ENCODE data around the gene CCDC9B. TPM values are rescaled to one million over a fixed set of nuclear protein-coding genes. Genes with fewer than 3 reads are reported as not detected.

Gene CCDC9B
- total and polyA plus RNA-seq, 8 donors = 0.58 to 39.3 (median 11.3) TPM

DNA sequence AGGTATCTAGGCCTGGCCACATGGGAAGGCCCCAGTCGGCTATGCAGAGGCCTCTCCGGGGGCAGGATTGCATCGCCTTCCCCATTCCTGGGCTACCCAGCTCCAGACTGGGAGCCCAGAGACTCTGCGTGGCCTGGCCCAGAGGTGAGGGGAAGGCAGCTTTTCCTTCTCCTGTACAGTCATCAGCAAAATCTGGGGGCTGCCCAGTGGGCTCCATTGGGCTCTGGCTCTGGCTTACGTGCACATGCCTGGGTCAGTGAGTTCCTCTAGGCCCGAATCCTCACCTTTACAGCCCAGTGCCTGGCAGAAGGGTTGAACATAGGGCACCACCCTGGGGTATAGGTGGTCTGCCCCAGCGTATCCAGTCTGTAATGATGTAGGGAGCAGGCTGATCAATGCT, 53.9 kb downstream of the CCDC9B start:
- no peak overlapping the region for H3K4me3 ChIP-seq
- intact Hi-C loops (cut with DNase I; ENCODE audit: low total_unique reads) = no loop called here
- H3K36me3 ChIP-seq = peaks cover 0 to 31% (median 0%) of the 10 kb centered on the region in 4 donors
- TF ChIP-seq, protein P1, sequence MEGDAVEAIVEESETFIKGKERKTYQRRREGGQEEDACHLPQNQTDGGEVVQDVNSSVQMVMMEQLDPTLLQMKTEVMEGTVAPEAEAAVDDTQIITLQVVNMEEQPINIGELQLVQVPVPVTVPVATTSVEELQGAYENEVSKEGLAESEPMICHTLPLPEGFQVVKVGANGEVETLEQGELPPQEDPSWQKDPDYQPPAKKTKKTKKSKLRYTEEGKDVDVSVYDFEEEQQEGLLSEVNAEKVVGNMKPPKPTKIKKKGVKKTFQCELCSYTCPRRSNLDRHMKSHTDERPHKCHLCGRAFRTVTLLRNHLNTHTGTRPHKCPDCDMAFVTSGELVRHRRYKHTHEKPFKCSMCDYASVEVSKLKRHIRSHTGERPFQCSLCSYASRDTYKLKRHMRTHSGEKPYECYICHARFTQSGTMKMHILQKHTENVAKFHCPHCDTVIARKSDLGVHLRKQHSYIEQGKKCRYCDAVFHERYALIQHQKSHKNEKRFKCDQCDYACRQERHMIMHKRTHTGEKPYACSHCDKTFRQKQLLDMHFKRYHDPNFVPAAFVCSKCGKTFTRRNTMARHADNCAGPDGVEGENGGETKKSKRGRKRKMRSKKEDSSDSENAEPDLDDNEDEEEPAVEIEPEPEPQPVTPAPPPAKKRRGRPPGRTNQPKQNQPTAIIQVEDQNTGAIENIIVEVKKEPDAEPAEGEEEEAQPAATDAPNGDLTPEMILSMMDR (IDR thresholded peaks at IDR 0.05) = no peak
- no peak for TF ChIP-seq POLR2A (IDR thresholded peaks at IDR 0.05)
- no peak for TF ChIP-seq POLR2AphosphoS5 (IDR thresholded peaks at IDR 0.05)
- TF ChIP-seq EP300 (IDR thresholded peaks at IDR 0.05) = no peak
- no peaks in the 10 kb centered on the region for H3K9me3 ChIP-seq
- peaks cover 29 to 57% (median 41%) of the 10 kb centered on the region in 4 donors for H3K4me1 ChIP-seq
- 80 to 92% (median 82%) methylated on average over 2 to 7 of the region's 7 CpGs for WGBS, 5 donors
- no peak overlapping the region for H3K27ac ChIP-seq
- no peak for DNase-seq
- H3K27me3 ChIP-seq = peaks cover 4 to 50% (median 33%) of the 10 kb centered on the region in 3 donors

DNA sequence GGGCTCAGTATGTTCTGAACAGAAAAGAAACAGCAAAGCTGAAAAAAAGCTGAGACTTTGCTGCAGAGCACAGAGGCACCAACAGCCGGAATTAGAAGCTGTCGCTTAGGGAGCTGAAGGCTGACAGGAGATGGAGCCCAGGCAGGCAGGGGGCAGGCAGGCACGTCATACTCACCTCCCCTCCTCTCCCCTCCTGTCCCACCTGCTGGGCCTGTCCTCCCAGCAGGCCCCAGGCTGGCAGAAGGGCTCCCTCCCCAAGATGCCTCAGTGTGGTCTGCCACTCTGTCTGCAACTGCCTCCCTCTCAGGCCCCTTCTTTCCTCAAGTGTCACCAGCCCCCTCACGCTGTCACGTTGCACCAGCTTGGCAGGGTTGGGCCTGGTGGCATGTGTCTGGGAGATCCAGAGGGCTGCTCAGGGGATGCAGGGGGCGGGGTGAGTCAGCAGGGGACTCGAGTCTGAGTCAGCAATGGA, 54.6 kb downstream of the CCDC9B start:
- 83 to 92% (median 88%) methylated on average over 6 to 7 of the region's 7 CpGs for WGBS, 5 donors
- H3K4me1 ChIP-seq = peaks cover 29 to 57% (median 42%) of the 10 kb centered on the region in 4 donors
- peak overlapping the region in 2 of 5 donors; percentile 9 to 43 for H3K27ac ChIP-seq
- H3K27me3 ChIP-seq = peaks cover 10 to 51% (median 34%) of the 10 kb centered on the region in 3 donors
- intact Hi-C loops (cut with DNase I; ENCODE audit: low total_unique reads) = no loop called here
- TF ChIP-seq POLR2AphosphoS5 (IDR thresholded peaks at IDR 0.05) = no peak
- no peak for TF ChIP-seq EP300 (IDR thresholded peaks at IDR 0.05)
- no peak for TF ChIP-seq POLR2A (IDR thresholded peaks at IDR 0.05)
- TF ChIP-seq, protein P1 (IDR thresholded peaks at IDR 0.05) = no peak
- H3K4me3 ChIP-seq = no peak overlapping the region
- DNase-seq = no peak
- H3K36me3 ChIP-seq = peaks cover 0 to 26% (median 0%) of the 10 kb centered on the region in 4 donors
- no peaks in the 10 kb centered on the region for H3K9me3 ChIP-seq

DNA sequence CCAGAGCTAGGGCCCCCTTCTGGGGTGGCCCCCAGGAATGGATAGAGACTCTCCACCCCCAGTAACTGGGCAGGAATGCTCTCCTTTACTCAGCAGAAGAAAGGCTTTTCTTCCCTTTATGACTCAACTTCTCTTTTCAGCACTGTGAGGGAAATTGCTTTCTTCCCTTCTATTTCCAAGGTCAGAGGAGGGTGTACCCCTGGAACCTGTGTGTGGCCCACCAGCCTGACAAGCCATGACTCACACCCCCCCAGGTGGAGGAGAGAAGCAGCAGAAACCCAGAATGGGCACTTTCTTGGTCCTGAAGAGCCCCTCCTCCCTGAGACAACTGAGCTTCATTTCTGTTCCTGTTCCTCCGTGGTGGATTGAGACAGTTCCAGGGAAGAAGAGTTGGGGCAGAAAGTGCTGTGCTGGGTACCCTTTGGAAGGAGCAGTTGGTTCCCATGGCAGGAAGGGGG, 55.2 kb downstream of the CCDC9B start:
- peaks cover 0 to 23% (median 0%) of the 10 kb centered on the region in 4 donors for H3K36me3 ChIP-seq
- no peak overlapping the region for H3K4me3 ChIP-seq
- intact Hi-C loops (cut with DNase I; ENCODE audit: low total_unique reads) = no loop called here
- WGBS, 5 donors = 17 to 55% (median 44%) methylated on average over 1 of the region's 1 CpG
- peak overlapping the region in 2 of 5 donors; percentile 9 to 43 for H3K27ac ChIP-seq
- peaks cover 24 to 54% (median 38%) of the 10 kb centered on the region in 4 donors for H3K4me1 ChIP-seq
- H3K27me3 ChIP-seq = peaks cover 14 to 51% (median 39%) of the 10 kb centered on the region in 3 donors
- no peaks in the 10 kb centered on the region for H3K9me3 ChIP-seq
- TF ChIP-seq, protein P1 (IDR thresholded peaks at IDR 0.05) = no peak
- TF ChIP-seq POLR2A (IDR thresholded peaks at IDR 0.05) (no peak), POLR2AphosphoS5 (IDR thresholded peaks at IDR 0.05) (no peak), EP300 (IDR thresholded peaks at IDR 0.05) (no peak)
- DNase-seq = no peak

DNA sequence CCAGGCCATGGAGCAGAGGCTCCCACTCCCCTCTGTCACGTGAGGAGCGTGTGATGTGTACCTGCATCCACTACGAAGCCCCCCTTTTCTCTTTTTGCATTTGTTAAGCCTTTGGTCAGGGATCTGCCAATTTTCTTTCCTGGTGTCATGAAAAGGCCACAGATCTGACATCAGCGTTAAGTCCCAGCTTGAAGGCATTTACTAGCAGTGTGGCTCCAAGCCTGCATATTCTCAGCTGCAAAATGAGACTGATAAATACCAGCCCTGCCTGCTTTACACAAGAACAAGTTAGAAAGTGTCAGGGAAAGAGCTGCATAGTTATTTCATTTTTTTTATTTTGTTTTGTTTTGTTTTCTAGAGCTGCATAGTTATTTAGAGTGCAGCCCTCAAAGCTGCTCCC, 55.6 kb downstream of the CCDC9B start:
- 69 to 83% (median 80%) methylated on average over 4 of the region's 4 CpGs for WGBS, 5 donors
- TF ChIP-seq EP300 (IDR thresholded peaks at IDR 0.05) = no peak
- no peak for TF ChIP-seq POLR2A (IDR thresholded peaks at IDR 0.05)
- peak in 1 of 3 donors; percentile 69 for TF ChIP-seq POLR2AphosphoS5 (IDR thresholded peaks at IDR 0.05)
- TF ChIP-seq, protein P1 (IDR thresholded peaks at IDR 0.05) = no peak
- peak in 1 of 2 donors; percentile 73 for DNase-seq
- intact Hi-C loops (cut with DNase I; ENCODE audit: low total_unique reads) = no loop called here
- peaks cover 0 to 23% (median 0%) of the 10 kb centered on the region in 4 donors for H3K36me3 ChIP-seq
- peak overlapping the region in 1 of 5 donors; percentile 43 for H3K27ac ChIP-seq
- peaks cover 22 to 54% (median 36%) of the 10 kb centered on the region in 4 donors for H3K4me1 ChIP-seq
- H3K9me3 ChIP-seq = no peaks in the 10 kb centered on the region
- H3K4me3 ChIP-seq = no peak overlapping the region
- H3K27me3 ChIP-seq = peaks cover 14 to 52% (median 40%) of the 10 kb centered on the region in 3 donors

Measured in stomach (tissue), 9 donors.